Suprapubic skin (tissue), 4 donors: Measurements from ENCODE around the gene PCDHGA7.
A peak's percentile ranks its signal among the peaks of the same experiment; 100 is the strongest.

Experiments
- CTCF ChIP-seq, 2 donors: fragments of 200-600 bp in 1 of 2; fragments of 450-650 bp in 1 of 2; sonication (generic) in 1 of 2; IDR thresholded peaks; one replicate each; pipeline ENCODE4 v1.5.1; 2016 to 2019; ENCODE audit warnings: antibody characterized with exemption in 2 of 2, mild to moderate bottlenecking in 1 of 2, moderate library complexity in 1 of 2
- POLR2A ChIP-seq, 2 donors: fragments of 450-650 bp; IDR thresholded peaks; one replicate each; pipeline ENCODE4 v1.6.1; 2017; ENCODE audit warnings: antibody characterized with exemption in 2 of 2, mild to moderate bottlenecking in 2 of 2, moderate library complexity in 2 of 2
- POLR2AphosphoS5 ChIP-seq, 3 donors: sonication (generic); formaldehyde crosslinking; IDR thresholded peaks; one replicate each; pipeline ENCODE4 v1.6.1; 2017; ENCODE audit warnings: antibody characterized with exemption in 3 of 3

GRCh38 chr5:141420855-141421488 is 38.4 kb downstream of the PCDHGA7 start, which contains the start of gene PCDHGA11:
- TF ChIP-seq CTCF (IDR thresholded peaks at IDR 0.05) (peak in 1 of 2 donors; percentile 13), POLR2A (IDR thresholded peaks at IDR 0.05) (no peak), POLR2AphosphoS5 (IDR thresholded peaks at IDR 0.05) (no peak)
